GM19467 (cell line): ENCODE results near the gene PLAAT1.

Experiments used
- ATAC-seq: cut with Tn5 transposase; IDR thresholded peaks from one replicate; pipeline ENCODE4 v1.9.1; 2021; ENCODE audit warnings: mild to moderate bottlenecking, moderate library complexity; ENCODE audit not compliant: unreplicated experiment

PLAAT1 gene

DNA sequence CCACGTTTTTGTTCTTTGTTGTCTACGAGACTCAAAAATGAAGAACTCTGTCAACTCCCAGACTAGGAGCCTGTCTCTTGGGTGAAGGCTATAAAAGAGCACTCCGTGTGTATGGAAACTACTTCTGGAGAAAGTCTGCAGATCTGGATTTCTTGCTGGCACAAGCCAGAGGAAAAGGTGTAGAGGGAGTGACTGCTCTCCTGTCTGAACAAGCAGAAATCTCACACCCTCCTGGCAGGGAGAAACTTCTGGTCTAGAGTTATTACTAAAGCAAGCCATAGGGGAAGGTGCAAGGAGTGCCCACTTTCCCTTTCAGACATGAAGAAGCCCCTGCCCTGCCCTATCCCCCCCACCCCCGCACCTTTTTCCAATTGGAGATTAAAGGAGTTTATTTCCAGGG is 9.5 kb downstream of the PLAAT1 start:
- no peak for ATAC-seq

- ATAC-seq = no peak
Observed at GRCh38 chr3:193253986-193254660, 13.1 kb downstream of the PLAAT1 start.

GRCh38 chr3:193261970-193262369 is 20.9 kb downstream of the PLAAT1 start:
- no peak for ATAC-seq

DNA sequence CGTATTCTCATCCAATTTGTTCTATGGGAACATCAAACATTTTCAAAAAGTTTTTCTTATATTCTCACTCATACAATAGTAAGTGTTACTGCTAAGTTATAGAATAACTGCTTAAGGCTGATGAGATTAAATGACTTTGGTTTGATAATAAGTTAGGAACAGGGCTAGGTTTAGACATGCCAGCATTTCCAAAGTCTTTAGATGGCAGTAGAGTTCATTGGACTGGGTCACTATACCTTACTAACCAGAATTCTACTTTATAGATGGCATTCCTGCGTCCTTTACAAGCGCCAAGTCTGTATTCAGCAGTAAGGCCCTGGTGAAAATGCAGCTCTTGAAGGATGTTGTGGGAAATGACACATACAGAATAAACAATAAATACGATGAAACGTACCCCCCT is 21.7 kb downstream of the PLAAT1 start:
- no peak for ATAC-seq

- no peak for ATAC-seq
Observed at GRCh38 chr3:193269343-193270028, 28.5 kb downstream of the PLAAT1 start.

DNA sequence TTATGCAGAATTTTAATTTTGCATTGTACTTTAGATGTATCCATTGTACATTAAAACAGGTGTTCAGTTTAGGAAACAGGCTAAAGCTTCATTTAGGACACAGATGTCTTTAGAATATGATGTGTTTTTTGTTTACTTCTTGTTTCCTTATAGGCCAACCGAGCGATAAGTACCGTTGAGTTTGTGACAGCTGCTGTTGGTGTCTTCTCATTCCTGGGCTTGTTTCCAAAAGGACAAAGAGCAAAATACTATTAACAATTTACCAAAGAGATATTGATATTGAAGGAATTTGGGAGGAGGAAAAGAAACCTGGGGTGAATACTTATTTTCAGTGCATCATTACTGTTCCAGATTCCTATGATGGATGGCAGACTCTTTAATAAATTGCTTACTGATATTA is 29.4 kb downstream of the PLAAT1 start:
- no peak for ATAC-seq

- no peak for ATAC-seq
Observed at GRCh38 chr3:193271101-193271840, 30.2 kb downstream of the PLAAT1 start.

DNA sequence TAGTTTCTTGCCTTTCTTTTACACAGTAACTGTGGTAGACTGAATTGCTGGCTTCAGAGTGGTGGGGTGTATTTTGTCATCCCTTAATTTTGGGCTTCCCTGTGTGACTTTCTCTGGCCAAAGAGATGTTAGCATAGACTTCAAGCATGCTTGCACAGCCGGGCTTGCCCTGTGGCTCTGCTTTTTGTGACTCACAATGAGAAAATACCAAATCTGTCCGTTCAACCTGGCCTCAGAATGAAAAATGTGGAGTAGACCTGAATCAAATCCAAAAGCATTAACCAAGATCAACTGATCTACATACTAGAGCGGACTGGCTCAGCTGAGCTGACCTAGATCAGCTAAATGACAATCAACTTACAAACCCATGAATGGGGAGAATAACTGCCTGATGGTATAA is 51.4 kb downstream of the PLAAT1 start:
- ATAC-seq = no peak

- no peak for ATAC-seq
Observed at GRCh38 chr3:193295985-193296384, 55.0 kb downstream of the PLAAT1 start.

DNA sequence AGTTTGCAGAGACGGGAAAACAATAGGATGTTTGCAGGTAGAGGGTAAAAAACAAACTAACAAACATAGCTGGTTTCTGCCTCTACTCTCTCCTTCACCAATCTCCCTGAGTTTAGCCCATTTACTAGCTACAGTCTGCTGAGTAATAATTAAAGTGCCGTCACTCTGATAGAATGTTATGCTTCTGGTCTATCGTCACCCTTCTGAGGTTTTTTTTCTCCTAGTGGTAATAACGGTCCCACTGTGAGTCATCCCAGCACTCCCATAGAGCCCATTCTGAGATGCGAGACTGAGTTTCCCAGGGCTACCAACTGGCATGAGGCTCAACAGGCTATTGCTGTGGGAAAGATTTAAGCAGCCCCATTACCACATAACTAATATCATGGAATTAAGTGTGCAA is 56.4 kb downstream of the PLAAT1 start:
- no peak for ATAC-seq

- ATAC-seq = no peak
Observed at GRCh38 chr3:193301433-193301832, 60.4 kb downstream of the PLAAT1 start.

GRCh38 chr3:193305356-193305755 is 64.3 kb downstream of the PLAAT1 start:
- ATAC-seq = no peak

DNA sequence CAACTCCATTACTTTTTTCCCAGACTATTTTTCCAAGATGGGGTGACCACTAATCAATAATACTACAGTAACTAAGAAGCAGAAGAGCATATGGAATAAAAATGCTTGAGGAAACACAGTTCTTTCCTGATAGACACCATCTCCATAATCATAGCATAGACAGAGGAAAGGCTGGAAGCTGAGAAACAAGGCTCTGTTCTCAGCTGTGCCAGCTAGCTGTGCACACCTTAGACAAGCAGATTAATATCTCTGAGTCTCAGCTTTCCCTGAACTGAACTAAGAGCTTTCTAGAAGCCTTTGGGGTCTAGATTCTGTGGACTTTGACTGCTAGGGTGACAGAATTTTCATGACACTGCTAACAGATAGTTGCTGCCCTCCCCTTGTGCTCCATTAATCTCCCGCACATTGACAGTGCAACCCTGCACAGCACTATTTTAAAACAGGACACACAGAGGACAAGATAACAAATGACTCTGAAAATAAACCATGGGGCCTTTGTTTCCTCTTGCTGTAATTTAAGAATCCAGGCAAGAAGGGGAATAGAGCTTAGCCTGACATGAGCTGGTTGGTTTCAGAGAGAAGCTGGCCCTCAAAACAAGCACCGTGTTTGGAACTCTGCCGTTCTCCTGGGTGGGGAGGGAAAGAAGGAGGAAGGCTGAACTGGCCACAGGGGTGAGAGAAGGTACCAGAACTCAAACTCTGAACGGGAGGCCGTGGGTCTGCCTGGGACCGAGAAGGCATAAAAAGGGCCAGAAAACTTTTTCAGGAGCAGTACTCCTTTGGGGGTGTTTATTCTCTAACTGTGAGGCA is 70.1 kb downstream of the PLAAT1 start:
- ATAC-seq = no peak

- no peak for ATAC-seq
Observed at GRCh38 chr3:193313061-193313958, 72.3 kb downstream of the PLAAT1 start.

DNA sequence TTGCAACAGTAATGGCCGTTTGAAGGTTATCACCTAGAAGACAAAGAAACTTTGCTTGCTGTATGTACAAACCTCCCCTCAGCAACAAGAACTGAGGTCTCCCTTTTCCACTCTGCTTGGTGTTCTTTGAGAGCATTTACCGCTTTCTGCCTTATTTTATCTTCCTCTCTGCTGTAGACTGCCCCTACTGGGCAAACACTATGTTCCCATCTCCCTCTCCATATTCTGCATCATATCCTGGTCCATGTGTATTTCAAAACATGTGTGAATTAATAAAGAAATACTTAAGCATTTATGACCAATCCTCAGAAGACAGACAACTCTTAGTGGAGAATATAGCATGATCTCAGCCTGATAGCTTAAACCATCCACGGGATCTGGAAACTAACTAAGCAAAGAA is 73.1 kb downstream of the PLAAT1 start:
- ATAC-seq = no peak

- no peak for ATAC-seq
Observed at GRCh38 chr3:193317682-193318300, 76.8 kb downstream of the PLAAT1 start.
